Measurements from ENCODE around the gene TDRD1. TPM values are rescaled to one million over a fixed set of nuclear protein-coding genes. Genes with fewer than 3 reads are reported as not detected.

TDRD1 gene
- polyA plus RNA-seq, 5 donors: 0.18 to 0.40 (median 0.19) TPM

DNA sequence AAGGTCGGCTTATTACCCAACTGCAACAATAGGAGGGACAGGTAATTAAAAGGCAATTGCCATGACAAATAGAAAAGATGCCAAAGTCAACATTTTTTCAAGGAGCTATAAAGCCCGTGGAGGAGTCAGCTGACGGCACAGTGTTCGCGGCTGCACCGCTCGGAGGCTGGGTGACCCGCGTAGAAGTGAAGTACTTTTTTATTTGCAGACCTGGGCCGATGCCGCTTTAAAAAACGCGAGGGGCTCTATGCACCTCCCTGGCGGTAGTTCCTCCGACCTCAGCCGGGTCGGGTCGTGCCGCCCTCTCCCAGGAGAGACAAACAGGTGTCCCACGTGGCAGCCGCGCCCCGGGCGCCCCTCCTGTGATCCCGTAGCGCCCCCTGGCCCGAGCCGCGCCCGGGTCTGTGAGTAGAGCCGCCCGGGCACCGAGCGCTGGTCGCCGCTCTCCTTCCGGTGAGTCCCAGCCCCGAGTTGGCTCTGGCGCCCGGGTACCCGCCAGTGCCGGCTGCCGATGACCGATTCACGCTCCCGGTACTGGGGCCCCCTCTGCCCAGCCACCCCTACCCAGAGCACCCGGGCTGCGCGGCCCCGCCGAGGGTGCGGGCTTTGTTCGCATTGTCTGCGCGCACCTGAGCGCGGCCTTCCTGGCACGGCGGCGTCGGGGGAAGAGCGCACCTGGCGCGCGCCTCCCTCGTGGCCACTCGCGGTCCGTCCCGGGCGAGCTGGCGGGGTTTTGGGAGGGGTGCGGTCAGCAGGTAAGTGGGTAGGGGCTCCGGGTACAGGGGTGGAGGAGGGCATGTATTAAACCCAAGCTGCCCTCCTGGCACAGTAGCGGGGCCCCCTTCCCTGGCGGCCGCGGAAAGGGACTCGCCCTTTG is 60.2 kb downstream of the TDRD1 start, which contains the start of gene VWA2:
Gene VWA2 (plus strand): TSS at position 138 of the 877 bp plus-strand sequence. CDS start 9,460 bp downstream, outside the sequence.
- peak; percentile 41 to 62 for DNase-seq

- peak in 1 of 2 donors; percentile 25 for DNase-seq
These were observed 60.8 kb downstream of the TDRD1 start for GRCh38 chr10:114239994-114240345.

GRCh38 chr10:114242235-114242634 is 63.1 kb downstream of the TDRD1 start:
- DNase-seq: no peak

DNA sequence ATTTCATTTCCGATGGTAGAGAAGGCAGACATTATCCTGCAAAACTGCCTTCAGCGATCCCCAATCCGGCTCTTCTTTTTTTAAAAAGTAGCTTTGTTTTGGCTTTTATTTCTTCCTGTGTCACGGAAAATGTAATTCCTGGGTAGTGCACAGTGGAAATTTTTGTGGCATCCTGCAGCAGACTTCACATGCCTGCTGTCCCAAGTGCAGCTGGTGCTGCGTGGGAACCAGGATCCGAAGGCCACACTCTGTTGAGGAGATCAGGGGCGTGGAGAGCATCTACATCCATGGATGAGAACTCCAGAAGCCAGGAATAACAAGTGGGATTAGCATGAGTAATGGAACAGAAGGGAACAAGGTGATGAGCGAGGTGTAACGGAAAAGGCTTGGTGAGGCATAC is 64.5 kb downstream of the TDRD1 start:
- no peak for DNase-seq

- DNase-seq: no peak
These were observed 65.0 kb downstream of the TDRD1 start for GRCh38 chr10:114244126-114244525.

- no peak for DNase-seq
These were observed 66.1 kb downstream of the TDRD1 start for GRCh38 chr10:114245121-114245791.

- DNase-seq: no peak
These were observed 67.6 kb downstream of the TDRD1 start for GRCh38 chr10:114246679-114247305.

- DNase-seq: no peak
These were observed 71.1 kb downstream of the TDRD1 start for GRCh38 chr10:114250236-114250635.

- no peak for DNase-seq
These were observed 71.6 kb downstream of the TDRD1 start for GRCh38 chr10:114250716-114251115.

- no peak for DNase-seq
These were observed 72.9 kb downstream of the TDRD1 start for GRCh38 chr10:114252092-114252491.

DNA sequence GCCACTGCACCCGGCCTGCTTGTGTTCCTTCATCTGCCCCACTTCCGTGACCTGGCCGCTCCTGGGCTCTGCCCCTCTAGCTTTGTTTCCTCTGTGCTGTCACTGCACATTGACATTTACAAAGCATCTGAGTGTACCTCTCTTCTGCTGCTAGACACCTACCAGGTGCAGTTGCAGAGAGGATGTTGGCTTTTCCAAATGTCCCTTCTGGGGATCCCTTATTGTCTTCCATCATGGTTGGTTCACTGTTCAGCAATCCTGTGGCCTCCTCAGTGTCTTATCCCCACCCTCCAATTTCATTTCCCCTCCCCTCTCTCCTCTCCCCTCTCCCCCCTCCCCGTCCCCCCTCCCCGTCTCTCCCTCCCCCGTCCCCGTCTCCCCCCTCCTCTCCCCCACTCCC is 73.7 kb downstream of the TDRD1 start:
- no peak for DNase-seq

- no peak for DNase-seq
These were observed 76.1 kb downstream of the TDRD1 start for GRCh38 chr10:114255227-114255626.

DNA sequence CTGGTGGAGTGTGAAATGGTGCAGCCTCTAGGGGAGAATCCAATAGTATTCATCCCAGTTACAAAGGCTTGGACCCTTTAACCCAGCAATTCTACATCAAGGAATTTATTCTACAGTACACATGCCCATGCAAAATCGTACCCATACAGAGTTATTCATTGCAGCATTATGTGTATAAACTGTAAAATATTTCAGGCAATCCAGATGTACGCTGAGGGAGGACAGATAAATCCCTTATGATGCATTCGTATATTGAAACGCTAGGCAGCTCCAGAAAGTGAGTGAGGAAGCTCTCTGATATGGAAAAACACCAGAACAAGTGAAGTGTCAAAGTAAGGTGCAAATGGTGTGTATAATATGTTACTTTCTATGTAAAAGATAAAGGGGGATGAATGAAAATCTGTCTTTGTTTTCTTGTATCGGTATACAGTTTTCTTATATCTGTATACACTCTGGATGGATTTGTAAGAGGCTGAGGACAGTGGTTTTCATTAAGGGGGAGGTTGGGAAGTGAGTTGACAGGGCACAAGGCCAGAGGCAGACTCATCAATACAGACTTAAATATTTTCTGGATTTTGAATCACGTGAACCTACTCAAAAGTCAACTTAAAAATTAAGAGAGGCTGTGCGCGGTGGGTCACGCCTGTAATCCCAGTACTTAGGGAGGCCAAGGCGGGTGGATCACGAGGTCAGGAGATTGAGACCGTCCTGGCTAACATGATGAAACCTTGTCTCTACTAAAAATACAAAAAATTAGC is 77.0 kb downstream of the TDRD1 start:
- DNase-seq: no peak

- DNase-seq: no peak
These were observed 77.7 kb downstream of the TDRD1 start for GRCh38 chr10:114256822-114257221.

GRCh38 chr10:114257498-114257897 is 78.3 kb downstream of the TDRD1 start:
- no peak for DNase-seq

DNA sequence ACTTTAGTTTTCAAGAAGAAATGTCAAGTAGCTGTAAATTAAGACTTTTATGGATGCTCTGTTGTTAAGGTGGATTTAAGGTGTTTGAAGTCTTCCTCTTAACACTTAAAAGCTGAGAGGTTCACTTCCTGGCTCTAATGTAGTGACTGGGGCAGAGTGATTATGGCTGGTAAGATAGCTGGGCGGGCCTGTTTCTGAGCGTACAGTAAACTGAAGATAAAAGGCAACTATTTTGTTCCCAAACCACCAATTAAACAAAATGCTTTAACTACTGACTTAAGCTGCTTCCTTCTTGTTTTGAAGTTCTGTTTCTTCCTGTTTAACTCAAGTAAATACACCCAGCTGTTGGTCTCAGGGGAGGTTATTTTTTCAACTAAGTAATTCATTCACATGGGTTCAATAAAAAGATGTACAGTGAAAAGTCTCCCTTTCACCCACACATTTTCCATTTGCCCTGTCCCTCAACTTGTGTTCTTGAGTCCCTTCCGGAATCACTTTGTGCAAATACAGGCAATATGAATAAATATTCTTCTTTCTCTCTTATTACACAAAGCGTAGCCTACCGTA is 79.2 kb downstream of the TDRD1 start:
- peak in 1 of 2 donors; percentile 23 for DNase-seq

DNA sequence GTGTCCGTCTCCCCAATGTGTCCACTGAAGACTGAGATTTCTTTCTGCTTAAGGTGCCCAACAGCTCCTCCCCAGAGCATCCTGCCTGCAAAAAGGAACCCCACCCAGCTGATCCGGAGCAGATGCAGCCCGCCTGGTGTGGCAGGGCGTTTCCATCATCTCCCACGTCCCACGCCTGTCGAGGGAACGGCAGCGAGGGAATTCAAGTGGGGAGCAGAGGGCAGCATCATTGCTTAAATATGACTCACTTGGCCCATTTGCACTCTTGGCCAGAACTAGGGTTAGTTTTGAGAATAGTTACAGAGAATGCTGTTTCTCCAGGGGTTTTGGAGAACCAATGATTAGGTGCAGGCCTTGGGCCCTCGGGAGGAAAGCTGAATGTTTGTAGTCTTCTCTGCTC is 80.7 kb downstream of the TDRD1 start:
- no peak for DNase-seq

GRCh38 chr10:114260366-114260765 is 81.2 kb downstream of the TDRD1 start:
- no peak for DNase-seq

GRCh38 chr10:114261076-114261475 is 81.9 kb downstream of the TDRD1 start:
- no peak for DNase-seq

- no peak for DNase-seq
These were observed 83.3 kb downstream of the TDRD1 start for GRCh38 chr10:114262496-114262895.

DNA sequence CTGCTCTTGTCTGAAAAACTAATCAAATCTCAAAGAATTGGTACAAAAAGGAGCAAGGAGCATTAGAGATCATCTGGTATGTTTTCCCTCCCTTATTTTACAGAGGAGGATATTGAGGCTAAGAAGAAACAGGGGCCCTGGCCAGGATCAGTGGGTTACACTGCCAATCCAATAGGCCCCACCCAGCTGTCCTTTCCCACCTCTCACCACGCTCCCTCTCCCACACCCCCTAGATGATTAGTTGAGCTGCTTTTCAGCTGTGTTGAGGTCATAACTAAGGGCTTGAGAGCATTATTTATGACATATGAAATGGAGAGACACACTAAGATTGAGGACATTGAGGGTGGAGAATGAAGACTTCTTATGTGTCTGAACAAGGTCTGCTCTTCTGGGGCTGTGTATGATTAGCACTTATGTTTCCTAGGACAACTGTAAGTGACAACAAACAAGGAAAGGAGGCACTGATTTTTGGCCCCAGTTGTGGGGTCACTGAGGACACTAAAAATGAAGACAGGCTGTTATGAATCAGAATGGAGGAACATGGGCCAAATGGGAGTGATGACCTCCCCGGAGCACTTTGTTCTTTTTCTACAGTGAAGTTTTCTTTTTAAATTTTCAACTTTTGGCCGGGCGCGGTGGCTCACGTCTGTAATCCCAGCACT is 86.4 kb downstream of the TDRD1 start:
- no peak for DNase-seq
